A549 (cell line): Measurements from ENCODE around the gene OGDH. TPM values are rescaled to one million over a fixed set of nuclear protein-coding genes. Genes with fewer than 3 reads are reported as not detected.

Source experiments
- ATAC-seq, 2 experiments: fragments of 200-7000 bp in 1 of 2; fragments of >200 bp in 1 of 2; cut with Nextera tagmentation in 1 of 2; cut with Tn5 transposase in 1 of 2; 3 replicates each; pipeline versions ENCODE4 v1.8.0 to v1.9.1; 2018 to 2020; ENCODE audit warnings: mild to moderate bottlenecking in 1 of 2, moderate library complexity in 1 of 2
- CTCF ChIA-PET: fragments of 300-600 bp; sonication (Branson Sonifier 250); formaldehyde crosslinking; extraction: SDS; loops from one replicate; lab custom pipeline; 2021; ENCODE audit warnings: antibody characterized with exemption, inconsistent platforms; lab: Yijun Ruan, JAX
- POLR2A ChIA-PET: fragments of 350-600 bp; formaldehyde crosslinking; extraction: SDS; loops from one replicate; lab custom pipeline; 2021; ENCODE audit warnings: antibody characterized with exemption, inconsistent platforms; lab: Yijun Ruan, JAX
- DNase-seq, 2 experiments: peaks; one replicate each; pipeline versions ENCODE4 v3.0.0 to v3.0.0-alpha.2; 2011 to 2016; ENCODE audit warnings: low read depth in 1 of 2, low spot score in 1 of 2
- FAIRE-seq: peaks from 2 replicates; lab custom pipeline; 2011; peaks lifted over from hg19 to GRCh38; lab: Jason Lieb, UNC
- H3K27ac ChIP-seq, 2 experiments: fragments of >200 bp; sonication (Bioruptor Twin); formaldehyde crosslinking; 3 replicates each; pipeline ENCODE4 v1.5.1; 2016 to 2017
- H3K4me1 ChIP-seq: fragments of >200 bp; sonication (Bioruptor Twin); formaldehyde crosslinking; 3 replicates; pipeline ENCODE4 v1.6.1; 2016
- H3K4me2 ChIP-seq: fragments of >200 bp; sonication (Bioruptor Twin); formaldehyde crosslinking; 3 replicates; pipeline ENCODE4 v1.6.1; 2016
- H3K4me3 ChIP-seq: fragments of >200 bp; sonication (Bioruptor Twin); formaldehyde crosslinking; 3 replicates; pipeline ENCODE4 v1.5.1; 2016
- H3K9me3 ChIP-seq: fragments of >200 bp; sonication (Bioruptor Twin); formaldehyde crosslinking; 3 replicates; pipeline ENCODE4 v1.6.1; 2016
- CBX8 ChIP-seq: fragments of 200-600 bp; sonication (generic); IDR thresholded peaks from 2 replicates; pipeline ENCODE4 v1.6.1; 2016
- EP300 ChIP-seq, 2 experiments: fragments of >200 bp; sonication (Bioruptor Twin); formaldehyde crosslinking; IDR thresholded peaks; 2 replicates in 1 of 2; 3 replicates in 1 of 2; pipeline ENCODE4 v1.6.1; 2016 to 2017
- ESRRA ChIP-seq: fragments of 150-350 bp; IDR thresholded peaks from 2 replicates; pipeline ENCODE4 v1.6.1; 2014; ENCODE audit warnings: mild to moderate bottlenecking, low read length, borderline replicate concordance
- FOSB ChIP-seq: fragments of 250-450 bp; sonication (Bioruptor Pico); IDR thresholded peaks from 2 replicates; pipeline ENCODE4 v1.5.0; 2020; ENCODE audit warnings: mild to moderate bottlenecking, moderate library complexity
- FOXS1 ChIP-seq: fragments of 250-450 bp; sonication (Bioruptor Pico); IDR thresholded peaks from 2 replicates; pipeline ENCODE4 v1.5.0; 2020; ENCODE audit warnings: mild to moderate bottlenecking, moderate library complexity
- HOXB13 ChIP-seq: fragments of 250-450 bp; sonication (Bioruptor Pico); IDR thresholded peaks from 2 replicates; pipeline ENCODE4 v1.5.0; 2020; ENCODE audit warnings: low read depth, mild to moderate bottlenecking, moderate library complexity
- JUN ChIP-seq, 2 experiments: fragments of >200 bp; sonication (Bioruptor Twin); formaldehyde crosslinking; IDR thresholded peaks; 2 replicates in 1 of 2; 3 replicates in 1 of 2; pipeline ENCODE4 v1.6.1; 2016 to 2017
- MAZ ChIP-seq: fragments of 150-350 bp; IDR thresholded peaks from 2 replicates; pipeline ENCODE4 v1.6.1; 2014; ENCODE audit warnings: antibody characterized with exemption, low read depth, low read length, borderline replicate concordance
- NPAS2 ChIP-seq: fragments of 250-450 bp; sonication (Bioruptor Pico); IDR thresholded peaks from 2 replicates; pipeline ENCODE4 v1.8.0; 2022; ENCODE audit warnings: mild to moderate bottlenecking, moderate library complexity, borderline replicate concordance
- NR3C1 ChIP-seq: fragments of >200 bp; sonication (Bioruptor Twin); formaldehyde crosslinking; IDR thresholded peaks from 3 replicates; pipeline ENCODE4 v1.6.1; 2017
- PHF8 ChIP-seq: fragments of 200-600 bp; sonication (generic); IDR thresholded peaks from 2 replicates; pipeline ENCODE4 v1.6.1; 2016; ENCODE audit warnings: low read depth, mild to moderate bottlenecking, antibody characterized with exemption, moderate library complexity, borderline replicate concordance
- POLR2A ChIP-seq: IDR thresholded peaks from 2 replicates; pipeline ENCODE4 v1.6.1; 2012; ENCODE audit warnings: mild to moderate bottlenecking, low read length
- POLR2AphosphoS2 ChIP-seq: conservative IDR thresholded peaks from 2 replicates; pipeline ENCODE4 v1.6.1; 2012; ENCODE audit warnings: low read length, improper control_type of control experiment, inconsistent platforms
- RARB ChIP-seq: fragments of 250-450 bp; sonication (Bioruptor Pico); IDR thresholded peaks from 2 replicates; pipeline ENCODE4 v1.8.0; 2021; ENCODE audit warnings: mild to moderate bottlenecking, moderate library complexity
- SMC3 ChIP-seq: fragments of >200 bp; sonication (Bioruptor Twin); formaldehyde crosslinking; IDR thresholded peaks from 3 replicates; pipeline ENCODE4 v1.6.1; 2018; ENCODE audit warnings: inconsistent platforms
- ZNF302 ChIP-seq: fragments of 250-450 bp; sonication (Bioruptor Pico); IDR thresholded peaks from 2 replicates; pipeline ENCODE4 v1.9.0; 2021; ENCODE audit warnings: inconsistent platforms, mild to moderate bottlenecking, moderate library complexity
- ZSCAN20 ChIP-seq: fragments of 250-450 bp; sonication (Bioruptor Pico); IDR thresholded peaks from 2 replicates; pipeline ENCODE4 v1.8.0; 2022; ENCODE audit warnings: mild to moderate bottlenecking, moderate library complexity
- WGBS: methylation state at CpG from one replicate; pipeline ENCODE4 v1.1.6; 2017; ENCODE audit errors: missing lambda C conversion rate; 5-methylcytosine and 5-hydroxymethylcytosine counted together
- polyA plus RNA-seq, 4 experiments: library from polyadenylated mRNA; depleted of rRNA in 3 of 4; stranded (reverse); fragments of >200 nt; fragmentation: RNase III in 1 of 4; extraction: RNeasy Plus Mini Kit Qiagen cat#74134 plus additional on column Dnase treatment in 1 of 4; gene quantifications; 2 replicates in 3 of 4; 3 replicates in 1 of 4; pipeline ENCODE4 v1.2.3, GENCODE V29; 2011 to 2017
- TF ChIP-seq, protein P1 (sequence below): fragments of >200 bp; sonication (Bioruptor Twin); formaldehyde crosslinking; IDR thresholded peaks from 3 replicates; pipeline ENCODE4 v1.6.1; 2016
- TF ChIP-seq, protein P2 (sequence below): fragments of >200 bp; sonication (Bioruptor Twin); formaldehyde crosslinking; IDR thresholded peaks from 3 replicates; pipeline ENCODE4 v1.5.1; 2016
- TF ChIP-seq, protein P3 (sequence below): fragments of 450-650 bp; IDR thresholded peaks from 2 replicates; pipeline ENCODE4 v1.6.1; 2014; ENCODE audit warnings: antibody characterized with exemption
- TF ChIP-seq, protein P4 (sequence below): fragments of 150-350 bp; IDR thresholded peaks from 2 replicates; pipeline ENCODE4 v1.6.1; 2014; ENCODE audit warnings: low read depth, mild to moderate bottlenecking, low read length
- TF ChIP-seq, protein P5 (sequence below): IDR thresholded peaks from 2 replicates; pipeline ENCODE4 v1.6.1; 2012
- TF ChIP-seq, protein P6 (sequence below): fragments of 200-600 bp; sonication (generic); IDR thresholded peaks from 2 replicates; pipeline ENCODE4 v1.6.1; 2016; ENCODE audit warnings: antibody characterized with exemption, mild to moderate bottlenecking, moderate library complexity

OGDH gene
- polyA plus RNA-seq, 2 of the 4 experiments (the other 2 are of a cell fraction) = 32.5 to 38.8 TPM

DNA sequence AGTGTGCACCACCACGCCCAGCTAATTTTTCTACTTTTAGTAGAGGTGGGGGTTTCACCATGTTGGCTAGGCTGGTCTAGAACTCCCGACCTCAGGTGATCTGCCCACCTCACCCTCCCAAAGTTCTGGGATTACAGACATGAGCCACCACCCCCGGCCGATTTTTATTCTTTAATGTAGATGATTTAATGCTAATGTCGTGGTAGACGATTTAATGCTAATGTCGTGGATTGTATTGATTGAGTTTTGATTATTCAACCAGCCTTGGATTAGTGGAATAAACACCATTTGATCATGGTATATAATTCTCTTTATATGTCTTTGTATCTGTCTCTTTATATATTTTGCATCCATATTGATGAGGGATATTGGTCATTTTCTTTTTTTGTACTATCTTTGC lies 52.6 kb downstream of the OGDH start (continued):
- TF ChIP-seq, protein P1, sequence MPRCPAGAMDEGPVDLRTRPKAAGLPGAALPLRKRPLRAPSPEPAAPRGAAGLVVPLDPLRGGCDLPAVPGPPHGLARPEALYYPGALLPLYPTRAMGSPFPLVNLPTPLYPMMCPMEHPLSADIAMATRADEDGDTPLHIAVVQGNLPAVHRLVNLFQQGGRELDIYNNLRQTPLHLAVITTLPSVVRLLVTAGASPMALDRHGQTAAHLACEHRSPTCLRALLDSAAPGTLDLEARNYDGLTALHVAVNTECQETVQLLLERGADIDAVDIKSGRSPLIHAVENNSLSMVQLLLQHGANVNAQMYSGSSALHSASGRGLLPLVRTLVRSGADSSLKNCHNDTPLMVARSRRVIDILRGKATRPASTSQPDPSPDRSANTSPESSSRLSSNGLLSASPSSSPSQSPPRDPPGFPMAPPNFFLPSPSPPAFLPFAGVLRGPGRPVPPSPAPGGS = no peak
- no peak for TF ChIP-seq NR3C1
- TF ChIP-seq, protein P2, sequence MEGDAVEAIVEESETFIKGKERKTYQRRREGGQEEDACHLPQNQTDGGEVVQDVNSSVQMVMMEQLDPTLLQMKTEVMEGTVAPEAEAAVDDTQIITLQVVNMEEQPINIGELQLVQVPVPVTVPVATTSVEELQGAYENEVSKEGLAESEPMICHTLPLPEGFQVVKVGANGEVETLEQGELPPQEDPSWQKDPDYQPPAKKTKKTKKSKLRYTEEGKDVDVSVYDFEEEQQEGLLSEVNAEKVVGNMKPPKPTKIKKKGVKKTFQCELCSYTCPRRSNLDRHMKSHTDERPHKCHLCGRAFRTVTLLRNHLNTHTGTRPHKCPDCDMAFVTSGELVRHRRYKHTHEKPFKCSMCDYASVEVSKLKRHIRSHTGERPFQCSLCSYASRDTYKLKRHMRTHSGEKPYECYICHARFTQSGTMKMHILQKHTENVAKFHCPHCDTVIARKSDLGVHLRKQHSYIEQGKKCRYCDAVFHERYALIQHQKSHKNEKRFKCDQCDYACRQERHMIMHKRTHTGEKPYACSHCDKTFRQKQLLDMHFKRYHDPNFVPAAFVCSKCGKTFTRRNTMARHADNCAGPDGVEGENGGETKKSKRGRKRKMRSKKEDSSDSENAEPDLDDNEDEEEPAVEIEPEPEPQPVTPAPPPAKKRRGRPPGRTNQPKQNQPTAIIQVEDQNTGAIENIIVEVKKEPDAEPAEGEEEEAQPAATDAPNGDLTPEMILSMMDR = no peak
- no peak for TF ChIP-seq ESRRA
- TF ChIP-seq MAZ = no peak
- TF ChIP-seq FOSB = no peak
- no peak for TF ChIP-seq ZSCAN20 (CRISPR knock-in tag)
- TF ChIP-seq, protein P3, sequence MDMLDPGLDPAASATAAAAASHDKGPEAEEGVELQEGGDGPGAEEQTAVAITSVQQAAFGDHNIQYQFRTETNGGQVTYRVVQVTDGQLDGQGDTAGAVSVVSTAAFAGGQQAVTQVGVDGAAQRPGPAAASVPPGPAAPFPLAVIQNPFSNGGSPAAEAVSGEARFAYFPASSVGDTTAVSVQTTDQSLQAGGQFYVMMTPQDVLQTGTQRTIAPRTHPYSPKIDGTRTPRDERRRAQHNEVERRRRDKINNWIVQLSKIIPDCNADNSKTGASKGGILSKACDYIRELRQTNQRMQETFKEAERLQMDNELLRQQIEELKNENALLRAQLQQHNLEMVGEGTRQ = no peak

DNA sequence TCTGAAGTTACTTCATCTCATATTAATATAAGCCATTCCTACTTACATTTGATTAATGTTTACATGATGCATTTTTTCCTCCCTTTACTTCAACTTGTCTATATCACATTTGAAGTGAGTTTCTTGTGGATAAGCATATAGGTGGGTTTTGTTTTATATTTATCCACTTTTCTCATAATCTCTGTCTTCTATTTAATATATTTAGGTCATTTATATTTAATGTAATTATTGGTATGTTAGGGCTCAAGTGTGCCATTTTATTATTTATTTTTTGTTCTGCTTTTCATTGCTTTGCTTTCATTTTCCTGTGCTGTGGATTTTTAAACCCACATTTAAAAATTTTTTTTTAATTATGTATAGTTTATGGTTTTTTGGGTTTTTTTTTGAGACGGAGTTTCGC lies 54.8 kb downstream of the OGDH start:
- POLR2A ChIA-PET = no interaction called here
- no peak for DNase-seq
- TF ChIP-seq POLR2AphosphoS2 (no peak), SMC3 (no peak), ZNF302 (CRISPR knock-in tag) (no peak), HOXB13 (no peak), EP300 (IDR thresholded peaks at IDR 0.05) (no peak), RARB (CRISPR knock-in tag) (no peak), FOXS1 (no peak), FOSB (no peak), PHF8 (no peak), JUN (IDR thresholded peaks at IDR 0.05) (no peak), CBX8 (no peak), NPAS2 (CRISPR knock-in tag) (no peak), POLR2A (no peak)
- TF ChIP-seq, protein P4, sequence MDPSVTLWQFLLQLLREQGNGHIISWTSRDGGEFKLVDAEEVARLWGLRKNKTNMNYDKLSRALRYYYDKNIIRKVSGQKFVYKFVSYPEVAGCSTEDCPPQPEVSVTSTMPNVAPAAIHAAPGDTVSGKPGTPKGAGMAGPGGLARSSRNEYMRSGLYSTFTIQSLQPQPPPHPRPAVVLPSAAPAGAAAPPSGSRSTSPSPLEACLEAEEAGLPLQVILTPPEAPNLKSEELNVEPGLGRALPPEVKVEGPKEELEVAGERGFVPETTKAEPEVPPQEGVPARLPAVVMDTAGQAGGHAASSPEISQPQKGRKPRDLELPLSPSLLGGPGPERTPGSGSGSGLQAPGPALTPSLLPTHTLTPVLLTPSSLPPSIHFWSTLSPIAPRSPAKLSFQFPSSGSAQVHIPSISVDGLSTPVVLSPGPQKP = no peak
- TF ChIP-seq, protein P5, sequence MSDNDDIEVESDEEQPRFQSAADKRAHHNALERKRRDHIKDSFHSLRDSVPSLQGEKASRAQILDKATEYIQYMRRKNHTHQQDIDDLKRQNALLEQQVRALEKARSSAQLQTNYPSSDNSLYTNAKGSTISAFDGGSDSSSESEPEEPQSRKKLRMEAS = no peak
- TF ChIP-seq, protein P6, sequence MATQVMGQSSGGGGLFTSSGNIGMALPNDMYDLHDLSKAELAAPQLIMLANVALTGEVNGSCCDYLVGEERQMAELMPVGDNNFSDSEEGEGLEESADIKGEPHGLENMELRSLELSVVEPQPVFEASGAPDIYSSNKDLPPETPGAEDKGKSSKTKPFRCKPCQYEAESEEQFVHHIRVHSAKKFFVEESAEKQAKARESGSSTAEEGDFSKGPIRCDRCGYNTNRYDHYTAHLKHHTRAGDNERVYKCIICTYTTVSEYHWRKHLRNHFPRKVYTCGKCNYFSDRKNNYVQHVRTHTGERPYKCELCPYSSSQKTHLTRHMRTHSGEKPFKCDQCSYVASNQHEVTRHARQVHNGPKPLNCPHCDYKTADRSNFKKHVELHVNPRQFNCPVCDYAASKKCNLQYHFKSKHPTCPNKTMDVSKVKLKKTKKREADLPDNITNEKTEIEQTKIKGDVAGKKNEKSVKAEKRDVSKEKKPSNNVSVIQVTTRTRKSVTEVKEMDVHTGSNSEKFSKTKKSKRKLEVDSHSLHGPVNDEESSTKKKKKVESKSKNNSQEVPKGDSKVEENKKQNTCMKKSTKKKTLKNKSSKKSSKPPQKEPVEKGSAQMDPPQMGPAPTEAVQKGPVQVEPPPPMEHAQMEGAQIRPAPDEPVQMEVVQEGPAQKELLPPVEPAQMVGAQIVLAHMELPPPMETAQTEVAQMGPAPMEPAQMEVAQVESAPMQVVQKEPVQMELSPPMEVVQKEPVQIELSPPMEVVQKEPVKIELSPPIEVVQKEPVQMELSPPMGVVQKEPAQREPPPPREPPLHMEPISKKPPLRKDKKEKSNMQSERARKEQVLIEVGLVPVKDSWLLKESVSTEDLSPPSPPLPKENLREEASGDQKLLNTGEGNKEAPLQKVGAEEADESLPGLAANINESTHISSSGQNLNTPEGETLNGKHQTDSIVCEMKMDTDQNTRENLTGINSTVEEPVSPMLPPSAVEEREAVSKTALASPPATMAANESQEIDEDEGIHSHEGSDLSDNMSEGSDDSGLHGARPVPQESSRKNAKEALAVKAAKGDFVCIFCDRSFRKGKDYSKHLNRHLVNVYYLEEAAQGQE = no peak
- 91% methylated on average over 2 of the region's 2 CpGs for WGBS
- no peaks in the 10 kb centered on the region for H3K4me1 ChIP-seq
- no peak overlapping the region for H3K4me3 ChIP-seq
- no peak for FAIRE-seq
- H3K27ac ChIP-seq = no peak overlapping the region
- H3K4me2 ChIP-seq = no peak overlapping the region
- CTCF ChIA-PET = no interaction called here
- ATAC-seq = no peak
- peaks cover 20% of the 10 kb centered on the region; the same call in 2 of the 3 replicates for H3K9me3 ChIP-seq
